MCF 10A (cell line): Measurements from ENCODE around the gene CORO2A. TPM values are rescaled to one million over a fixed set of nuclear protein-coding genes. Genes with fewer than 3 reads are reported as not detected.

ENCODE experiments used
- BruUV-seq: library from RNA; stranded (reverse); fragments of 400-500 nt; replicated peaks from 2 replicates; lab custom pipeline; 2021; lab: Mats Ljungman, UMichigan
- CTCF ChIA-PET: fragments of 300-600 bp; sonication (Branson Sonifier 250); formaldehyde crosslinking; extraction: SDS; loops from one replicate; lab custom pipeline; 2021; ENCODE audit warnings: antibody characterized with exemption, inconsistent platforms; lab: Yijun Ruan, JAX
- POLR2A ChIA-PET: fragments of 300-600, 350-650 bp; sonication (Branson Sonifier 250); formaldehyde crosslinking; extraction: SDS; loops from one replicate; lab custom pipeline; 2020; ENCODE audit warnings: antibody characterized with exemption, inconsistent platforms; lab: Yijun Ruan, JAX
- DNase-seq: peaks from one replicate; pipeline ENCODE4 v3.0.0-alpha.2; 2018; ENCODE audit not compliant: unreplicated experiment
- H3K27ac Mint-ChIP-seq: one replicate; pipeline ENCODE4 v1.8.0; 2022; ENCODE audit warnings: mild to moderate bottlenecking, low read depth, mixed read lengths; ENCODE audit not compliant: unreplicated experiment
- H3K27me3 Mint-ChIP-seq: one replicate; pipeline ENCODE4 v1.8.0; 2022; ENCODE audit warnings: mixed read lengths; ENCODE audit not compliant: insufficient read depth, unreplicated experiment
- H3K36me3 Mint-ChIP-seq: one replicate; pipeline ENCODE4 v1.8.0; 2022; ENCODE audit warnings: mild to moderate bottlenecking, moderate library complexity, mixed read lengths; ENCODE audit not compliant: insufficient read depth, unreplicated experiment
- H3K4me1 Mint-ChIP-seq: one replicate; pipeline ENCODE4 v1.8.0; 2022; ENCODE audit warnings: mixed read lengths; ENCODE audit not compliant: insufficient read depth, unreplicated experiment
- H3K4me3 Mint-ChIP-seq: one replicate; pipeline ENCODE4 v1.8.0; 2022; ENCODE audit warnings: mild to moderate bottlenecking, moderate library complexity, mixed read lengths; ENCODE audit not compliant: unreplicated experiment
- H3K9me3 Mint-ChIP-seq: one replicate; pipeline ENCODE4 v1.8.0; 2022; ENCODE audit warnings: mixed read lengths; ENCODE audit not compliant: unreplicated experiment
- CTCF ChIP-seq: fragments of 200-600 bp; IDR thresholded peaks from one replicate; pipeline ENCODE4 v1.8.0; 2022; ENCODE audit warnings: antibody characterized with exemption, mild to moderate bottlenecking; ENCODE audit not compliant: unreplicated experiment
- intact Hi-C: fragments of 100-400 bp; cut with micrococcal nuclease; formaldehyde crosslinking; loops from 2 replicates; pipeline ENCODE4 v1.14.1; 2022
- total RNA-seq: library from RNA; stranded (reverse); gene quantifications from 2 replicates; pipeline ENCODE4 v1.2.3, GENCODE V29; 2022

The CORO2A gene
- total RNA-seq, 1 experiment from 2014 or later, result 3.4 TPM

- CTCF ChIA-PET, result interaction anchor here (0.6 to 1.8 kb wide), 8 partner anchors 9 to 309 kb away, joined by 3 to 12 read pairs (median 4); no protein-coding TSS in a partner anchor
- H3K27ac Mint-ChIP-seq, result no peak overlapping the region
- no peaks in the 10 kb centered on the region for H3K9me3 Mint-ChIP-seq
- no peaks in the 10 kb centered on the region for H3K27me3 Mint-ChIP-seq
- peaks cover 83% of the 10 kb centered on the region for H3K36me3 Mint-ChIP-seq
- peak; percentile 84 for DNase-seq
- intact Hi-C loops, result loop anchor here (1.0 kb wide), 1 partner anchor 19 kb away; no protein-coding TSS in a partner anchor
- H3K4me3 Mint-ChIP-seq, result no peak overlapping the region
- peaks cover 19% of the 10 kb centered on the region for H3K4me1 Mint-ChIP-seq
- POLR2A ChIA-PET, result interaction anchor here (0.6 to 2.3 kb wide), 6 partner anchors 9 to 543 kb away, joined by 3 to 13 read pairs (median 8); partner anchors contain the start of gene TBC1D2
- no peak for TF ChIP-seq CTCF
- BruUV-seq, result TSS peak; percentile 13
Measured at GRCh38 chr9:98231770-98232478, 39.5 kb upstream of the CORO2A start.

DNA sequence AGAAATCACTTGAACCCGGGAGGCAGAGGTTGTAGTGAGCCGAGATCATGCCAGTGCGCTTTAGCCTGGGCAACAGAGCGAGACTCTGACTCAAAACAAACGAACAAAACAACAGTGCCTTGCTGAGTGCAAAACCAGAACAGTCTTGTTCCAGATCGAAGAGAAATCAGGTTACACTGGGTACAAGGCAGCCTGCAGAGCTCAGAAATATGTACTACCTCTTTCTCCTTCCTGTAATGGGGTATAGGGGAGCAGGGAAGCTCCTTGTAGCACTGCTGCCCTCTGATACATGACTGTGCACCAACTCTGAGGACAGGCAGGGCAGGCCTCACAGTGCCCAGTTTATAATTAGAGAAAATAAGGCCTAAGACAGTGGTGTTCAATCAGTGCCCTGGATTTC lies 38.4 kb upstream of the CORO2A start:
- Mint-ChIP-seq H3K36me3 (peaks cover 83% of the 10 kb centered on the region), H3K27ac (peak overlapping the region; percentile 61), H3K9me3 (no peaks in the 10 kb centered on the region), H3K4me3 (no peak overlapping the region), H3K4me1 (peaks cover 28% of the 10 kb centered on the region), H3K27me3 (no peaks in the 10 kb centered on the region)
- BruUV-seq, result no TSS peak
- intact Hi-C loops, result no loop called here
- no peak for TF ChIP-seq CTCF
- CTCF ChIA-PET, result interaction anchor here (0.9 to 1.8 kb wide), 2 partner anchors 25 to 26 kb away, joined by 3 read pairs; no protein-coding TSS in a partner anchor
- POLR2A ChIA-PET, result interaction anchor here (2.9 kb wide), 1 partner anchor 24 kb away, joined by 16 read pairs; the partner anchor contains the start of gene TBC1D2
- no peak for DNase-seq

DNA sequence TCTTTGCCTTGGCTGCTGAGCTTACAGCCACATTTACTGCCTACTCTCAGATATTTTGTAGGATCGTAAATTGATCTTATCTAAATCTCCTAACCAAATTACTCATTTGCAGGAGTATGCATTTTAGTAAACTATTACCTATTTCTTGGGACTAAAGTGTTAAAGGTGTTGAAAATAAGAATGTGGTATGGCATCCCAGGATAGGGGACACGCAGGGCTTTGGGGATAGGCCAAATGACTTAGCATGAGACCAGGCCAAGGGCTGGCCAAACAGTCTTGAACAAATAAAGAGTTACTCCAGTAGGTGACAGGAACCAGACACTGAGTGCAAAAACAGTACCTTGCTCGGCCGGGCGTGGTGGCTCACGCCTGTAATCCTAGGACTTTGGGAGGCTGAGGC lies 37.9 kb upstream of the CORO2A start:
- CTCF ChIA-PET, result interaction anchor here (0.9 to 1.8 kb wide), 3 partner anchors 25 to 26 kb away, joined by 3 to 4 read pairs (median 3); partner anchors contain the start of gene TBC1D2
- H3K27me3 Mint-ChIP-seq, result no peaks in the 10 kb centered on the region

More for the DNA sequence above, 37.9 kb upstream of the CORO2A start:
- POLR2A ChIA-PET, result interaction anchor here (0.9 to 2.9 kb wide), 3 partner anchors 19 to 111 kb away, joined by 4 to 16 read pairs (median 6); partner anchors contain the start of genes TBC1D2 and TRIM14
- no peak for DNase-seq
- Mint-ChIP-seq H3K27ac (peak overlapping the region; percentile 61), H3K4me3 (no peak overlapping the region), H3K4me1 (peaks cover 28% of the 10 kb centered on the region), H3K36me3 (peaks cover 80% of the 10 kb centered on the region), H3K9me3 (no peaks in the 10 kb centered on the region)
- no TSS peak for BruUV-seq
- intact Hi-C loops, result no loop called here
- no peak for TF ChIP-seq CTCF
